Hair follicle dermal papilla cell (primary cell): ENCODE results near the gene KCNQ2. TPM values are rescaled to one million over a fixed set of nuclear protein-coding genes. Genes with fewer than 3 reads are reported as not detected.

ENCODE experiments used
- total RNA-seq: library from RNA; depleted of rRNA; stranded (reverse); fragments of >200 nt; gene quantifications from 2 replicates; pipeline ENCODE4 v1.2.3, GENCODE V29; 2012

The KCNQ2 gene
- total RNA-seq = not detected in 2 replicates

DNA sequence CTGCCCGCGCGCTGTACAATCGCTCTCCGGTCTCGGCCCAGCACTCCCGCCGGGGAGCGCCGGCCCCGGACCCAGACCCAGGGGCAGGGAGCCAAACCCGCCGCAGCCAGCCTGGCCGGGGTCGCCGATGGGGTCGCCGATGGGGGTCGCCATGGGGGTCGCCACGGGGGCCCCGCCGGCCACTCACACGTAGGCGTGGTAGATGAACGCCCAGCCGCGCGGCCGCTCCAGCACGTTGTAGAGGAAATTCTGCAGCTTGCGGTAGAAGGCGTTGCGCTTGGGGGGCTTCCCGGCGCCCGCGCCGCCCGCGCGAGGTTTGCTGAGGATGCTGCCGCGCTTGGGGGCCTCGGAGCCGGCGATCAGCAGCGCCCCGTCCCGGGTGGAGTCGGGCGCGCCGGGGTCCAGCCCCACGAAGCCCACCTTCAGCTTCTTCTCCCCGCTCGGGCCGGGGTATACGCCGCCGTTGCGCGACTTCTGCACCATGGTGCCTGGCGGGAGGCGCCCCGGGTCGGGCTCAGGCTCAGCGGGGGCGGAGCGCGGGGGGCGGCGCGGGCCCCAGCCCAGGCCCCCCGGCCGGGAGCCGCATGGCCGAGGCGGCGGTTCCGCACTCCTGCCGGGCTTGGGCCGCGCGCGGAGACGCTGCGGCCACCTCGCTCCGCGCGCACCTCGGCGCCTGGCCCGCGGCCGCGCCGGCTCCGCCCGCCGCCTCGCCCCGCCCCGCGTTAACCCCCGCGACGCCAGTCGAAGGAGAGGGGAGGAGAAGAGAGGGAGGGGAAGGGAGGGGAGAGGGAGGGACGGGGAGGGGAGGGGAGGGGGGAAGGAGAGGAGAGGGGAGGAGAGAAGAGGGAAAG is at the start of gene KCNQ2:
Gene KCNQ2, minus strand, starts transcription at position 675 of the 851 bp plus-strand sequence. Its CDS starts 192 bp downstream, at position 483.

DNA sequence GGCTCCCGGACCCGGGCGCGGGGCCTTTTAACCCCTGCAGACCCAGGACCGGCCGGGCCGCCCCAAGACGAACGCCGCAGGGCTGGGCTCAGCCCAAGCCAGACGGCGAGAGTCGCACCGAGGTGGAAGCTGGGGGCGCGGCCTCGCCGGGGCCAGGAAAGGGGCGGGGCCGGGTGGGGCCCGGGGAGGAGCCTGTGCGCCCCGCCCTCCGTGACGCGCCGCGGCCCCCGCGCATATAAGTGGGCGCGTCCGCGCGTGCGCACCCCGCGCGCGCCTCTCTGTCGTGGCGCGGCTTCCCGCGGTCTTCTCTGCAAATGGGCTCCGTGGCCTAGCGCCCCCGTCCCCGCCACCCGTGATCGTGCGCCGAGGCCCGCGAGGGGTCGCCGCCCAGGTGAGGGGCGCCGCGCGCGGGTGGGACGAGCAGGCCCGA is 48.1 kb upstream of the KCNQ2 start, which contains the start of gene PPDPF:
Gene PPDPF, plus strand, starts transcription at position 262 of the 430 bp plus-strand sequence. CDS start 544 bp downstream, outside the sequence.

DNA sequence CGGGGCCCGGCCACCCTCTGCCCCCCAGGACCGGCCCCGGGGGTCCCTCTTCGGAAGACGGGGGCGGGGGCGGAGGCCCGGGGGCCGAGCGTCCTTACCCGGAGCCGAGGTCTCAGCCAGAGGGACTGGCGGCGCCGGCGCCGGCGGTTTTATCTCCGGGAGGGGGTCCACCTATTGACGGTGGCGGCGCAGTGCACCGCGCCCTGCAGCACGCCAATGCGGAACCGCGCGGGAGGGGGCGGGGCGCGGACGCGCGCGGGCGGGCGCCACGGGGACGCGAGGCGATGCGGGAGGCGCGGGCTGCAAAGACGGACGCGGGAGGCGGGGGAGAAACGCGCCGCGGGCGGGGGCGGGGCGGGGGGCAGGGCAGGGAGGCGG is 26.5 kb upstream of the KCNQ2 start, which contains the start of gene EEF1A2:
Gene EEF1A2, minus strand, starts transcription at position 124 of the 378 bp plus-strand sequence. CDS start 1,320 bp downstream, outside the sequence.

DNA sequence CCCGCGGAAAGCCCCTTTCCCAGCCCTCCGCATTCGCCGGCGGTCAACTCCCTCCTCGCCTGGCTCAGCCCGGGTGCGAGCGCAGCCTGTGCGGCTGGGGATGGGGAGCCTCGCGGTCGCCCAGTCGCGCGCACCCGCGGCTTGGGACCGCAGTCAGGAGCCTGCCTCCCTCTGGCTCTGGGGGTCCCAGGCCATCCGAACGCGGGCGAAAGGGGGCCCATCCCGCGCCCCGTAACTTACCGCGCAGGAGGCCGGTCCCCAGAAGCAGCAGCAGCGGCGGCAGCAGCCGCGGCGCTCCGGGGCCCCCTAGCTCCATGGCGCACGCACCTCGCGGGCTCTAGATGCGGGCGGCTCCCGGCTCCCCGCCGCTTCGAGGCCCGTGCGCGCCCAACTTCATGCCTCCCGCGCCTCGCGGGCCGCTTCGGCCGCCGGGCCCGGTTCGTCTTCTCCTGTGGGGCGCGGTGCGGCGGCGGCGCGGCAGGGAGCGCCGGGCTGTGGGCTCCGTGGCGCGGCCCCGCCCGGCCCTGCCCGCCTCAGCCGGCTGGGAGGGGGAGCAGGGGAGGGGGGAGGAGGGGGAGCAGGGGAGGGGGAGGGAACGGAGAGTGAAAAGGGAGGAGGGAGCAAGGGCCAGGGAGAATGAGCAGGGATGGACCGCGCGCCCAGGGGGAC is 111.5 kb downstream of the KCNQ2 start, which contains the start of gene CHRNA4:
Gene CHRNA4, minus strand, starts transcription at position 500 of the 669 bp plus-strand sequence. Its CDS starts 184 bp downstream, at position 316.

Other genes with a start within 250 kb of the KCNQ2 start
- not detected in 2 replicates for gene BIRC7, start 236.8 kb downstream of the KCNQ2 start, total RNA-seq
- gene NKAIN4, start 218.2 kb downstream of the KCNQ2 start, total RNA-seq = 0.61 TPM in 1 of 2 replicates, not detected in the other
- gene ARFGAP1, start 199.8 kb downstream of the KCNQ2 start, total RNA-seq = 108 and 115 TPM in 2 replicates
- gene COL20A1, start 179.5 kb downstream of the KCNQ2 start, total RNA-seq = not detected in 2 replicates
- gene CHRNA4, start 111.3 kb downstream of the KCNQ2 start, total RNA-seq = not detected in 2 replicates
- under 0.01 and 0.24 TPM in 2 replicates for gene EEF1A2, start 26.4 kb upstream of the KCNQ2 start, total RNA-seq
- gene PPDPF, start 48.1 kb upstream of the KCNQ2 start, total RNA-seq = 55.9 and 56.3 TPM in 2 replicates
- under 0.01 and 0.12 TPM in 2 replicates for gene PTK6, start 64.7 kb upstream of the KCNQ2 start, total RNA-seq
- not detected in 2 replicates for gene SRMS, start 75.1 kb upstream of the KCNQ2 start, total RNA-seq
- 0.65 and 0.73 TPM in 2 replicates for gene FNDC11, start 81.5 kb upstream of the KCNQ2 start, total RNA-seq
- gene HELZ2, start 101.6 kb upstream of the KCNQ2 start, total RNA-seq = 56.1 and 77.4 TPM in 2 replicates
- gene GMEB2, start 154.4 kb upstream of the KCNQ2 start, total RNA-seq = 15.1 and 16.6 TPM in 2 replicates
- 10.0 and 12.0 TPM in 2 replicates for gene STMN3, start 180.8 kb upstream of the KCNQ2 start, total RNA-seq
- gene RTEL1, start 185.7 kb upstream of the KCNQ2 start, total RNA-seq = 16.9 and 21.3 TPM in 2 replicates
- gene TNFRSF6B, start 224.0 kb upstream of the KCNQ2 start, total RNA-seq = 2.2 and 8.0 TPM in 2 replicates
- 26.6 and 32.0 TPM in 2 replicates for gene ARFRP1, start 235.3 kb upstream of the KCNQ2 start, total RNA-seq
- 14.1 and 16.4 TPM in 2 replicates for gene ZGPAT, start 235.4 kb upstream of the KCNQ2 start, total RNA-seq